OCI-LY3 (cell line): Measurements from ENCODE around the gene MLEC.

ENCODE experiments used
- EZH2phosphoT487 ChIP-seq: fragments of 200-600 bp; shearing (Covaris generic); IDR thresholded peaks from 2 replicates; pipeline ENCODE4 v1.6.1; 2018; ENCODE audit warnings: antibody characterized with exemption, mixed run types, low read depth
- TF ChIP-seq, protein P1 (sequence below): fragments of 200-600, 300-600 bp; sonication (generic); IDR thresholded peaks from 2 replicates; pipeline ENCODE4 v1.5.1; 2014; ENCODE audit warnings: antibody characterized with exemption, low read length, low read depth

DNA sequence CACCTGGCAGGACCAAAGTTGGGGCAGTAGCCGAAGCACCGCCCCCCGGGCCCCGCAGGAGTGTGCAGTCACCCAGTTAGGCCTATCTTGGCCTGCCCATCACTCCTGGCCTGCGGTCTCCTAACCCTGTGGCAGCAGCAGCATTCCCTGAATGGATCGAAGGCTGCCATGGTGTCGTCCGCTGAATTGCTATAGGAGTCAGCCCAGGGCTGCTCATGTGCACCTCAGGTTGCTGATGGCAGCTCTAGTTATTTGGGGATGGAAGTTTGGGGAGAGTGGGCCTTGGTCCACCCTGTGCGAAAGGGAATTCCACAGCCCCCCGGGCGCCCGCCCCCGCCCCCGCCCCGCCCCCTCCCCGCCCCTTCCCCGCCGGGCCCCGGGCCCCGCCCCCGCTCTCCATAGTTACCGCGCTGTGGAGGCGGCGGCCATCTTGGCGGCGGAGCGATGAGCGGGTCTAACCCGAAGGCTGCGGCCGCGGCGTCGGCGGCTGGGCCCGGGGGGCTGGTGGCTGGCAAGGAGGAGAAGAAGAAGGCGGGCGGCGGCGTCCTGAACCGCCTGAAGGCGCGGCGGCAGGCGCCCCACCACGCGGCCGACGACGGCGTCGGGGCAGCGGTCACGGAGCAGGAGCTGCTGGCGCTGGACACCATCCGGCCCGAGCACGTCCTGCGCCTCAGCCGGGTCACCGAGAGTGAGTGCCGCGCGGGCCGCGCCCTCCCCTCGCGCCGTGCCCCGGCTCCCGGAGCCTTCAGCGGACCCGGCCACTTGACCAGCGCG lies 23.3 kb downstream of the MLEC start, which contains the start of gene UNC119B:
- no peak for TF ChIP-seq EZH2phosphoT487
- TF ChIP-seq, protein P1, sequence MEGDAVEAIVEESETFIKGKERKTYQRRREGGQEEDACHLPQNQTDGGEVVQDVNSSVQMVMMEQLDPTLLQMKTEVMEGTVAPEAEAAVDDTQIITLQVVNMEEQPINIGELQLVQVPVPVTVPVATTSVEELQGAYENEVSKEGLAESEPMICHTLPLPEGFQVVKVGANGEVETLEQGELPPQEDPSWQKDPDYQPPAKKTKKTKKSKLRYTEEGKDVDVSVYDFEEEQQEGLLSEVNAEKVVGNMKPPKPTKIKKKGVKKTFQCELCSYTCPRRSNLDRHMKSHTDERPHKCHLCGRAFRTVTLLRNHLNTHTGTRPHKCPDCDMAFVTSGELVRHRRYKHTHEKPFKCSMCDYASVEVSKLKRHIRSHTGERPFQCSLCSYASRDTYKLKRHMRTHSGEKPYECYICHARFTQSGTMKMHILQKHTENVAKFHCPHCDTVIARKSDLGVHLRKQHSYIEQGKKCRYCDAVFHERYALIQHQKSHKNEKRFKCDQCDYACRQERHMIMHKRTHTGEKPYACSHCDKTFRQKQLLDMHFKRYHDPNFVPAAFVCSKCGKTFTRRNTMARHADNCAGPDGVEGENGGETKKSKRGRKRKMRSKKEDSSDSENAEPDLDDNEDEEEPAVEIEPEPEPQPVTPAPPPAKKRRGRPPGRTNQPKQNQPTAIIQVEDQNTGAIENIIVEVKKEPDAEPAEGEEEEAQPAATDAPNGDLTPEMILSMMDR, result no peak
